ENCODE data around the gene UBE2L6. TPM values are rescaled to one million over a fixed set of nuclear protein-coding genes. Genes with fewer than 3 reads are reported as not detected.
A peak's percentile ranks its signal among the peaks of the same experiment; 100 is the strongest.

UBE2L6 gene
- 25.6 TPM for total RNA-seq
- polyA plus RNA-seq = 76.8 TPM

DNA sequence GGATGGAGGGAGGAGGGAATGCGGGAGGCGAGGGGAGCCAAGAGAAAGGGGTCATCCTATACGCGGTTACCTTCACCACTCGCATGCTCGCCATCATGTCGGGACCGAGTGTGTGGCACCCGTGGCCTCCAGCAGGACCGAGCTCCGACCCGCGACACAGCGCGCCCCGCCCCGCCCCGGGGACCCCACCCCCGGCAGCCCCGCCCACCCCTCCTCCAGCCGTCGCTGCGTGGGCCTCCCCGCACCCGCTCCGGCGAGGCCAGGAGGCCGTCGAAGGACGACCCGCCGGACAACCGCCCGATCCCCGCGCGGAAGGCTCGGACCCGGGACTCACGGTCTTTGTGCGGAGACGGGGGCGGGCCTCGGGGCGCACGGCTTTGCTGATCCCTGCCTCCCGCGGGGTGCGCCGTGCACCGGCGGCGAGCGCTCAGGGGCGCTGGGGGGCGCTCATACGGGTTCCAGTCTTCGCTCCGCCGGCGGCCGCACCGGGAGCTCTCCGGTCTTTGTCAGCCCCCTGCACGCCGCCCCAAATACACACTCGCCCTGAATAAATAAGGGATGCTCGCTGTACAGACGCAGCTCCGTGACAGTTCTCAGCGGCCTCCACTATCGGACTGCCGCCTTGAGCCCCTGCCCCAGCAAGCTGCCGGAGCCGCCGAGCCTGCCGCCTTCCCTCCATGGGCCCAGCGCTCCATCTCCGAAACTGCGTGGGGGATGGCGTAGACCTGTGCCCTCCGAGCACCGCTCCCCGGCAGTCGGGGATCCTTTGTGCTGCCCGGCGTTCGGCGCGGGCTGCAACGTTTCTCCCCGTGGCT is at the start of gene UBE2L6:
UBE2L6 (minus strand) TSS at position 158 of the 815 bp plus-strand sequence; CDS start at position 97, 61 bp downstream.
- Histone ChIP-seq H3K4me1 (ENCODE audit: insufficient read depth) (no peaks in the 10 kb centered on the region), H3K36me3 (ENCODE audit: insufficient read depth) (no peaks in the 10 kb centered on the region), H3K27ac (ENCODE audit: low read depth) (peak within 1 kb of the TSS; percentile 79), H3K4me3 (ENCODE audit: low read depth, low read length) (peak within 1 kb of the TSS; percentile 86)
- DNase-seq (ENCODE audit: extremely low spot score) = no peak
- WGBS = under 1% methylated on average over 92 of the region's 92 CpGs

DNA sequence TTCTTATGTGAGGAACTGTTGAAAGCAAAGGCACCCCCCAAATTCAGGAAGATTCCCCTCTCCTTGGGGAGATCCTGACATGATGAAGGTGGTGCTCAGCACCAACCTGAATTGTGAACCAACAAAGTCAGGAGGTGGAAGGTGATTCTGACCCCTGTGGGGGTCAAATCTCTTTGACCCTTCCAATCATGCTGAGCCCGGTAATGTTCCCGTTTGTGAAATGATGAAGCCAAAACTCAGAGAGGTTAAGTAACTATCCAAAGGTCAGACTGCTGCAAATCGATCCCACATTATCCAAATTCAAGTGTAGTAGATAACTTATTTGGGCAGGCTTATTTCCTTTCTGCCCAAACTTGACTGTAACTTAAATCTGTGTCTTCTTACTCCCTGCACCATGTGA is 49.1 kb upstream of the UBE2L6 start:
- WGBS = 70% methylated on average over 3 of the region's 3 CpGs
- peaks cover 10% of the 10 kb centered on the region for H3K36me3 ChIP-seq (ENCODE audit: insufficient read depth)
- no peak for DNase-seq (ENCODE audit: extremely low spot score)
- H3K4me1 ChIP-seq (ENCODE audit: insufficient read depth) = no peaks in the 10 kb centered on the region
- no peak overlapping the region for H3K27ac ChIP-seq (ENCODE audit: low read depth)
- H3K4me3 ChIP-seq (ENCODE audit: low read depth, low read length) = no peak overlapping the region

DNA sequence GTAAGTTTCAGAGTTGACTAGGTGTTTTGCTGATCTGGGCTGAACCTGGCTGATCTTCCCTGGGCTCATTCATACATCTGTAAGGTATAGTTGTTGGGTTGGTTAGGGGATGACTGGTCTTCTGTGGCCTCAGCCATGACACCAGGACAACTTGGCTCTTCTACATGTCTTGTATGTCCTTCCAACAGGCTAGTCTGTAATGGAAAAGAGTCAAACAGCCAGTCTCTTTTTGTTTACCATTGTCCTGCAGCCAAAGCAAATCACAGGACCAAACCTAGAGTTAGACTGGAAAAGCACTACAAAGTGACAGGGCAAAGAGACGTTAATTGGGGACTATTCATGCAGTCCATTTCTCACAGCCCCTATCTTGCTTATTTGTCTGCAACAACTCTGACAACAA is 47.8 kb upstream of the UBE2L6 start:
- H3K27ac ChIP-seq (ENCODE audit: low read depth) = no peak overlapping the region
- 86% methylated on average over 1 of the region's 1 CpG for WGBS
- no peak for DNase-seq (ENCODE audit: extremely low spot score)
- peaks cover 10% of the 10 kb centered on the region for H3K36me3 ChIP-seq (ENCODE audit: insufficient read depth)
- no peaks in the 10 kb centered on the region for H3K4me1 ChIP-seq (ENCODE audit: insufficient read depth)
- H3K4me3 ChIP-seq (ENCODE audit: low read depth, low read length) = no peak overlapping the region

DNA sequence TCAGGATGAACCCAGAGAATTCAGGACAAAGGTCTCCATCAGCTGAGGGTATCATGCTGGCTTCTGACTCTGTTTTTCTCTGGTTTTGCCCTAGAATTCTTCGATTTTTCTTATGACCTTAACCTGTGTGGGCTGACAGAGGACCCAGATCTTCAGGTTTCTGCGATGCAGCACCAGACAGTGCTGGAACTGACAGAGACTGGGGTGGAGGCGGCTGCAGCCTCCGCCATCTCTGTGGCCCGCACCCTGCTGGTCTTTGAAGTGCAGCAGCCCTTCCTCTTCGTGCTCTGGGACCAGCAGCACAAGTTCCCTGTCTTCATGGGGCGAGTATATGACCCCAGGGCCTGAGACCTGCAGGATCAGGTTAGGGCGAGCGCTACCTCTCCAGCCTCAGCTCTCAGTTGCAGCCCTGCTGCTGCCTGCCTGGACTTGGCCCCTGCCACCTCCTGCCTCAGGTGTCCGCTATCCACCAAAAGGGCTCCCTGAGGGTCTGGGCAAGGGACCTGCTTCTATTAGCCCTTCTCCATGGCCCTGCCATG is 46.8 kb upstream of the UBE2L6 start:
- H3K36me3 ChIP-seq (ENCODE audit: insufficient read depth) = peaks cover 8% of the 10 kb centered on the region
- WGBS = 79% methylated on average over 10 of the region's 10 CpGs
- no peak for DNase-seq (ENCODE audit: extremely low spot score)

DNA sequence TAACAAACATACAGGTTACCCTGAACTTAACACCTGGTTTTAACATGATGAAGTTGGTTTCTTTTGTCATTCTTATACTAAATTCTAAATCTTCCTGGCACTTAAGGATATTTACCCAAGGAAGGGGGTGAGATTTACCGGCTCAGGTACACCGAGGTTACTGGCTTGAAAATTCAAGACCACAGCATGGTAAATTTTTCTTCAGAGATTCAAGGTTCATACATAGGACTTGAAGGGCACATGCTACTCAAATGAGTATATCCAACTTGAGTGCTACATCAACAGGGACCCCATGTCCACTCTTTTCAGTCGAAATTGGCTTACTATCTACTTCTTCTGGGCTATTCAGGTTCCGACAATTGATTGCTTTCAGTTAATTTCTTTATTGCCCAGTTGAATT is 42.7 kb upstream of the UBE2L6 start:
- no peak overlapping the region for H3K4me3 ChIP-seq (ENCODE audit: low read depth, low read length)
- H3K4me1 ChIP-seq (ENCODE audit: insufficient read depth) = no peaks in the 10 kb centered on the region
- H3K27ac ChIP-seq (ENCODE audit: low read depth) = no peak overlapping the region
- DNase-seq (ENCODE audit: extremely low spot score) = no peak
- H3K36me3 ChIP-seq (ENCODE audit: insufficient read depth) = peaks cover 8% of the 10 kb centered on the region
- 96% methylated on average over 4 of the region's 4 CpGs for WGBS

More for the DNA sequence above, 46.8 kb upstream of the UBE2L6 start:
- Histone ChIP-seq H3K27ac (ENCODE audit: low read depth) (no peak overlapping the region), H3K4me3 (ENCODE audit: low read depth, low read length) (no peak overlapping the region), H3K4me1 (ENCODE audit: insufficient read depth) (no peaks in the 10 kb centered on the region)

DNA sequence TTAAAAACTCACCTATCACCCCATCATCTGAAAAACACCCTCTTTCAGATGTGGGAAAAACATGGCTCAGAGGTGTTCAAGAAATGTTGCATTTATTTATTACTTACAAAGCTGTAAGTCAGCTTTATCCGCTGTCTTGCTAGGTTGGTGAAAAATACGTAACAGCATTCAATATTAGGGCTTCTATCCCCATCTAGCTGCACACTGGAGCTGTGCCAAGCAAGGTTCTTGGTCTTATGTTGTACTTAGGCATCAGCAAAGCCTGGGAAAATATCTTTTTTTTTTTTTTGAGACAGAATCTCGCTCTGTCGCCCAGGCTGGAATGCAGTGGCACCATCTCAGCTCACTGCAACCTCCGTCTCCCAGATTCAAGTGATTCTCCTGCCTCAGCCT is 37.6 kb upstream of the UBE2L6 start:
- no peaks in the 10 kb centered on the region for H3K36me3 ChIP-seq (ENCODE audit: insufficient read depth)
- H3K27ac ChIP-seq (ENCODE audit: low read depth) = no peak overlapping the region
- DNase-seq (ENCODE audit: extremely low spot score) = no peak
- WGBS = 89% methylated on average over 5 of the region's 5 CpGs
- no peak overlapping the region for H3K4me3 ChIP-seq (ENCODE audit: low read depth, low read length)
- H3K4me1 ChIP-seq (ENCODE audit: insufficient read depth) = no peaks in the 10 kb centered on the region

DNA sequence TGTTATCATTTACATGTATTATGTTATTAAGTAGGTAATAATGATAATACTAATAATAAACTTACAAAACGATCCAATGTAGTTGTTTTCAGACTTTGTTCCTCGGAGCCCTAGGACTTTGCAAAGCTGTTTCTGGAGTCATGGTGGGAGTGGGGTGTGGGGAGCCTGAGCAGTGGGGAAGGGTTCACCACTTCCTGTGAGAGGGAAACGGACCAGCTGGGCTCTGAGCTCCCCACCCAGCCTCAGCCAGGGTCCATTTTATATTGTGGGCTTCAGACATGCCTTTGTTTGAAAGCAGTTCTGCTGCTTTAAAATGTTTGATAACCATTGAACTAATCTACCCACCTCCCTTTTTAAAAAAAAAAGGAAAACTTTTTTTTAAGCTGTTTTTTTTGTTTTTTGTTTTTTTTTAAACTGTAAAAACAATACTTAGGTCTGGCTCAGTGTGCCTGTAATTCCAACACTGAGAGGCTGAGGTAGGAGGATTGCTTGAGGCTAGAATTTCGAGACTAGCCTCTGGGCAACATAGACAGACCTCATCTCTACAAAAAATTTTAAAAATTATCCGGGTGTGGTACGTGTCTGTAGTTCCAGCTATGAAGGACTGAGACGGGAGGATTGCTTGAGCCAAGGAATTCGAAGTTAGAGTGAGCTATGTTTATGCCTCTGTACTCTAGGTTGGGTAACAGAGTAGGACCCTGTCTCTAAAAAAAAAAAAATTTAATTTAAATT is 37.0 kb upstream of the UBE2L6 start:
- DNase-seq (ENCODE audit: extremely low spot score) = no peak
- no peak overlapping the region for H3K27ac ChIP-seq (ENCODE audit: low read depth)
- H3K4me3 ChIP-seq (ENCODE audit: low read depth, low read length) = no peak overlapping the region
- 49% methylated on average over 8 of the region's 8 CpGs for WGBS
- H3K36me3 ChIP-seq (ENCODE audit: insufficient read depth) = no peaks in the 10 kb centered on the region
- no peaks in the 10 kb centered on the region for H3K4me1 ChIP-seq (ENCODE audit: insufficient read depth)

DNA sequence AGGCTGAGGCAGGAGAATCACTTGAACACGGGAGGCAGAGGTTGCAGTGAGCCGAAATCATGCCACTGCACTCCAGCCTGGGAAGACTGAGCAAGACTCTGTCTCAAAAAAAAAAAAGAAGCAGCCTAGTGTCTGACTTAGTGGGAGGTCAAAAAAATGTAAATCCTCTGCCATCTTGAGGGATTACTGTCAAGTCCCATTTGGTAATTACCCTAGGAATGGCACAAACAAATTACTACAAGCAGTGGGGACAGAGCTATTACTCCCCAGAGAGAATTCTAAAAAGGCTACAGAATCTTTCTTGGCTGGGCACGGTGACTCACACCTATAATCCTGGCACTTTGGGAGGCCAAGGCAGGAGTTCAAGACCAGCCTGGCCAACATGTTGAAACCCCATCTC is 33.8 kb upstream of the UBE2L6 start:
- Histone ChIP-seq H3K36me3 (ENCODE audit: insufficient read depth) (no peaks in the 10 kb centered on the region), H3K4me1 (ENCODE audit: insufficient read depth) (no peaks in the 10 kb centered on the region), H3K4me3 (ENCODE audit: low read depth, low read length) (no peak overlapping the region), H3K27ac (ENCODE audit: low read depth) (no peak overlapping the region)
- 93% methylated on average over 3 of the region's 3 CpGs for WGBS
- no peak for DNase-seq (ENCODE audit: extremely low spot score)

DNA sequence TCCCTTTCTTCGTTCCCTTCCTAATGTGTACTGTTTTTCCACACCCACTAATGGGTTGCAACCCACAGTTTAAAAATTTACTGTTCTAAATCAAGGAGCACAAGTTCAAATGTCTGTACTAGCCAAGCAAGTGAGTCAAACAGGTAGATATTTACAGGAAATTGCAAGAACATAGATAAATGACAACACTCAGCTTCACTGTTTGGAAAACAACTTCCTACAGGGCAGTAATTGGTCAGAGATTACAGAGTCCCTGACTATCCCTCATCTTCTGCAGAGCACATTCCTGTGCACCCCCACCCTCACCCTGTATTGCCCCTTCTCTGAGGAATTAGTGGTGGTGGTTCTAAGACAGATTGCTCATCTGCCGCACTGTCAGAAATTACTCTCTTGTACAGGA is 31.9 kb upstream of the UBE2L6 start:
- no peak for DNase-seq (ENCODE audit: extremely low spot score)
- Histone ChIP-seq H3K36me3 (ENCODE audit: insufficient read depth) (no peaks in the 10 kb centered on the region), H3K4me1 (ENCODE audit: insufficient read depth) (no peaks in the 10 kb centered on the region), H3K27ac (ENCODE audit: low read depth) (peak overlapping the region; percentile 12), H3K4me3 (ENCODE audit: low read depth, low read length) (peak overlapping the region; percentile 66)
- WGBS = 36% methylated on average over 2 of the region's 2 CpGs

DNA sequence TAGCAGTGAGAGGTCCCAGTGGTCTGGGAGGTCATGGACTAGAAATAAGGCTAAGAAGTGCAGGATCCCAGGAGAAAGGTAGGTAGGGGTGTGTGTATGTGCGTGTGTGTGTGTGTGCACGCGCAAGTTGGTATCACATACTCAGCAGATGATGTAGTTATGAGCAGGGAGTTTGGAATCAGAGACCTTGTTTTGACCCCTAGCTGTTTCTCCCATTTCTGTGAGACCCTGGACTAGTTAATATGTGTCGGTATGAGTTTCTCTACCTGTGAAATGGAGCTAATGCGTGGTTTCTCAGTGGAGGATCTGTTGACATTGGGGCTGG is 31.3 kb upstream of the UBE2L6 start:
- peak overlapping the region; percentile 66 for H3K4me3 ChIP-seq (ENCODE audit: low read depth, low read length)
- DNase-seq (ENCODE audit: extremely low spot score) = no peak
- H3K4me1 ChIP-seq (ENCODE audit: insufficient read depth) = no peaks in the 10 kb centered on the region
- 58% methylated on average over 5 of the region's 5 CpGs for WGBS
- peak overlapping the region; percentile 38 for H3K27ac ChIP-seq (ENCODE audit: low read depth)
- no peaks in the 10 kb centered on the region for H3K36me3 ChIP-seq (ENCODE audit: insufficient read depth)

DNA sequence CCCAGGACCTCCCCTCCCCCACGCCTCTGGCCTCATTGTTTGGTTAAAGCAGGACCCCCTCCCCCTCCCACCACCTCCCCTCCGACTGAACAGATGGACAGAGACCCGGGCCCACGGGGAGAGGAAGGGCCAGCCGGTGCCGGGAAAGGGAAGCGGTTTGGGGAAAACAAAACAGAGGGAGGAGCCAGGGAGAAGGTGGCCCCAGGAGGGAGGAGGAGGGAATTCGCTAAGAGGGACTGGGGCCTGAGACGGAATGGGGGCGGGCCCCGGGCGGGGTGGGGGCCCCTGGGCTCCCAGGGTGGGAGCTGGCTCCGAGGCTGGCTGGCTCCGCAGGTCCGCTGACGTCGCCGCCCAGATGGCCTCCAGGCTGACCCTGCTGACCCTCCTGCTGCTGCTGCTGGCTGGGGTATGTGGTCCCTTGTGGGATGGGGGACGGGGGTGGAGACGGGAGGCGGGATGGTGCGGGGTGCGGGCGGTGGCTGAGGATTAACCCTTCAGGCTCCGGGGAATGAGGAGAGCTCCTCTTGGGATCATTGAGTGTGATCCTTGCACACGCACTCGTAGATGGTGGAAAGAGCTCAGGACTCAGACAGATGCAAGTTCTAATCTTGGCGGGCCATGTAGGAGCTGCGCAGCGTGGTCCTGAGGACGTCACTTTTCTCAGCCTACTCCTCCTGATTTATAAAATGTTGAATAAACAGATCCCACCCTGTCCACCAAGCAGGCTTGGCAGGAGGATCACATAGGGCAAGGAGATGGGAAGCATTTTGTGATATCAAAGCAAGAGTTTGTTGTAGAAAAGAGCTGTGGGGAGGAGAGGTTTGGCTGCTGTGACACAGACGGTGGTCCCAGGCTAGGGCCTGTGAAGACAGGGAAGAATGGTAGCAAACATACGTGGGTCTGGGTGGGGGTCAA is 30.7 kb upstream of the UBE2L6 start:
- Histone ChIP-seq H3K4me3 (ENCODE audit: low read depth, low read length) (peak overlapping the region; percentile 66), H3K27ac (ENCODE audit: low read depth) (peak overlapping the region; percentile 90), H3K36me3 (ENCODE audit: insufficient read depth) (no peaks in the 10 kb centered on the region), H3K4me1 (ENCODE audit: insufficient read depth) (no peaks in the 10 kb centered on the region)
- peak; percentile 69 for DNase-seq (ENCODE audit: extremely low spot score)
- WGBS = 3% methylated on average over 33 of the region's 33 CpGs

DNA sequence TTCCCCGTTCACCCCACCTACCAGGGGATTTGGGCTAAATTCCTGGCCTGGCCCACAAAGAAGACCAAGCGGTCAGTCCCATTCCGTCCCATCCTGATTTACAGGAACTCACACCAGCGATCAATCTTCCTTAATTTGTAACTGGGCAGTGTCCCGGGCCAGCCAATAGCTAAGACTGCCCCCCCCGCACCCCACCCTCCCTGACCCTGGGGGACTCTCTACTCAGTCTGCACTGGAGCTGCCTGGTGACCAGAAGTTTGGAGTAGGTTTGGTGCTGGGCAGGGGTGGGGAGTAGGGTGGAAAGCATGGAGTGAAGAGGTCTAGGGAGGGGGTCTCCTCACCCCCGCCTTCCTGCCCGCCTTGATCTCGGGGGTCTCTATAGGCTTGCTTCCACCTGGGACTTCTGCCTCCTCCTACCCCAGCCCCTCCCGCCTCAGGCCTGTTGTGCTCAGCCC is 30.0 kb upstream of the UBE2L6 start, which contains the start of gene SERPING1:
SERPING1 (plus strand) TSS at position 225 of the 455 bp plus-strand sequence. CDS start 586 bp downstream, outside the sequence.
- Histone ChIP-seq H3K4me3 (ENCODE audit: low read depth, low read length) (peak within 1 kb of the TSS; percentile 66), H3K36me3 (ENCODE audit: insufficient read depth) (no peaks in the 10 kb centered on the region), H3K27ac (ENCODE audit: low read depth) (peak within 1 kb of the TSS; percentile 90), H3K4me1 (ENCODE audit: insufficient read depth) (no peaks in the 10 kb centered on the region)
- DNase-seq (ENCODE audit: extremely low spot score) = peak; percentile 21
- WGBS = 10% methylated on average over 10 of the region's 10 CpGs

DNA sequence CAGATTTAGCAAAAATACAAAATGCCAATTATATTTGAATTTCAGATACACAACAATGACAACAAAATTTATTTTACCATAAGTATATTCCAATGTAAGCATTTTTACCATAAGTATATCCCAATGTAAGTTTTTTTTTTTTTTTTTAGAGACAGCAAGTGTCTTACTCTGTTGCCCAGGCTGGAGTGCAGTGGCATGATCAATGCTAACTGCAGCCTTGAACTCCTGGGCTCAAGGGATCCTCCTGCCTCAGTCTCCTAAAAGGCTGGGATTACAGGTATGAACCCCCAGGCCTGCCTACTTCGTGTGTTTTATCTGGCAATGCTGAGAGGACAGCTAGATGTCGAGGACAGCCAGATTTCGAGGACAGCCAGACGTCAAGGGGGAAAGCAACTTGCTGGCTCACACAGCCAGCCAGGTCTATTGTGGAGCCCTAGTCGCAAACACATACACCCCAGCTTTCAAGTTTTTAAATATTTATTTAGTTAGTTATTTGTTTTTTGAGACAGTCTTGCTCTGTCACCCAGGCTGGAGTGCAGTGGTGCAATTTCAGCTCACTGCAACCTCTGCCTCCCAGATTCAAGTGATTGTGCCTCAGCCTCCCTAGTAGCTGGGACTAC is 28.9 kb upstream of the UBE2L6 start:
- H3K4me1 ChIP-seq (ENCODE audit: insufficient read depth) = no peaks in the 10 kb centered on the region
- H3K36me3 ChIP-seq (ENCODE audit: insufficient read depth) = no peaks in the 10 kb centered on the region
- no peak overlapping the region for H3K27ac ChIP-seq (ENCODE audit: low read depth)
- WGBS = 84% methylated on average over 5 of the region's 5 CpGs
- DNase-seq (ENCODE audit: extremely low spot score) = no peak
- H3K4me3 ChIP-seq (ENCODE audit: low read depth, low read length) = no peak overlapping the region
